Esophagus muscularis mucosa (tissue), 4 donors: Measurements from ENCODE around the gene OAS3. TPM values are rescaled to one million over a fixed set of nuclear protein-coding genes. Genes with fewer than 3 reads are reported as not detected.

ENCODE experiments used
- DNase-seq: peaks from one replicate; pipeline ENCODE4 v3.0.0-alpha.2; 2017; ENCODE audit errors: extremely low spot score
- H3K27ac ChIP-seq, 4 donors: fragments of 200-600 bp; sonication (generic); replicated peaks in 1 of 4; 1 replicate in 3 of 4; 2 replicates in 1 of 4; pipeline ENCODE4 v1.5.1; 2016 to 2019; ENCODE audit warnings: mild to moderate bottlenecking in 1 of 4
- H3K27me3 ChIP-seq, 4 donors: fragments of 200-600 bp; sonication (generic); one replicate each; pipeline versions ENCODE4 v1.5.1 to v1.6.0; 2016 to 2019
- H3K36me3 ChIP-seq, 4 donors: fragments of 200-600 bp; sonication (generic); one replicate each; pipeline ENCODE4 v1.5.1; 2016 to 2019
- H3K4me1 ChIP-seq, 4 donors: fragments of 200-600 bp; sonication (generic); one replicate each; pipeline ENCODE4 v1.5.1; 2016 to 2019
- H3K4me3 ChIP-seq, 4 donors: fragments of 200-600 bp; sonication (generic); 1 replicate in 2 of 4; 2 replicates in 2 of 4; pipeline ENCODE4 v1.5.1; 2016 to 2019; ENCODE audit warnings: mild to moderate bottlenecking in 4 of 4, moderate library complexity in 1 of 4
- H3K9me3 ChIP-seq, 4 donors: fragments of 200-600 bp; sonication (generic); 1 replicate in 3 of 4; 2 replicates in 1 of 4; pipeline ENCODE4 v1.5.1; 2016 to 2019
- CTCF ChIP-seq, 3 experiments: fragments of 200-600 bp in 2 of 3; fragments of 450-650 bp in 1 of 3; sonication (generic) in 2 of 3; IDR thresholded peaks; one replicate each; pipeline ENCODE4 v1.5.1; 2017 to 2019; ENCODE audit warnings: antibody characterized with exemption in 3 of 3, mild to moderate bottlenecking in 2 of 3, moderate library complexity in 1 of 3
- EP300 ChIP-seq: sonication (generic); formaldehyde crosslinking; IDR thresholded peaks from one replicate; pipeline ENCODE4 v1.6.1; 2017; ENCODE audit warnings: antibody characterized with exemption
- POLR2A ChIP-seq: fragments of 450-650 bp; IDR thresholded peaks from one replicate; pipeline ENCODE4 v1.6.1; 2017; ENCODE audit warnings: antibody characterized with exemption, moderate library complexity, mild to moderate bottlenecking, low read depth
- POLR2AphosphoS5 ChIP-seq, 2 donors: sonication (generic); formaldehyde crosslinking; IDR thresholded peaks; one replicate each; pipeline ENCODE4 v1.6.1; 2017; ENCODE audit warnings: antibody characterized with exemption in 2 of 2
- WGBS: methylation state at CpG from one replicate; pipeline ENCODE4 v1.1.5; 2018; 5-methylcytosine and 5-hydroxymethylcytosine counted together
- intact Hi-C: fragments of 100-400 bp; cut with DNase I; formaldehyde crosslinking; loops from one replicate; pipeline ENCODE4 v1.15.1; 2023
- total RNA-seq, 4 donors: library from RNA; depleted of rRNA; stranded (reverse); fragments of >200 nt; gene quantifications; one replicate each; pipeline versions ENCODE4 v1.1.0 to v1.2.1, GENCODE V29; 2016

OAS3 gene
- total RNA-seq, 4 donors from 2014 or later = 6.0 to 9.6 (median 9.2) TPM

- no peak for DNase-seq
- no peak for TF ChIP-seq CTCF (IDR thresholded peaks at IDR 0.05)
- no peak for TF ChIP-seq POLR2A
- no peaks in the 10 kb centered on the region for H3K4me1 ChIP-seq
- intact Hi-C loops = no loop called here
- no peaks in the 10 kb centered on the region for H3K27me3 ChIP-seq
- 50% methylated on average over 1 of the region's 1 CpG for WGBS
- H3K4me3 ChIP-seq = no peak overlapping the region
- peaks cover 0 to 1% (median under 1%) of the 10 kb centered on the region in 4 donors for H3K9me3 ChIP-seq
- peaks cover 0 to 31% (median 18%) of the 10 kb centered on the region in 4 donors for H3K36me3 ChIP-seq
- no peak overlapping the region for H3K27ac ChIP-seq
Observed at GRCh38 chr12:112989806-112990205, 51.5 kb downstream of the OAS3 start.

- Histone ChIP-seq H3K27ac (no peak overlapping the region), H3K36me3 (peaks cover 0 to 50% (median 27%) of the 10 kb centered on the region in 4 donors), H3K4me1 (no peaks in the 10 kb centered on the region), H3K27me3 (peaks cover 0 to 5% (median 0%) of the 10 kb centered on the region in 4 donors), H3K9me3 (peaks cover 0 to 5% (median 0%) of the 10 kb centered on the region in 4 donors), H3K4me3 (no peak overlapping the region)
- WGBS = 5% methylated on average over 2 of the region's 2 CpGs
- DNase-seq = no peak
- intact Hi-C loops = no loop called here
- TF ChIP-seq CTCF (IDR thresholded peaks at IDR 0.05) = peak; percentile 47 to 88 (median 59)
- TF ChIP-seq POLR2A = no peak
Observed at GRCh38 chr12:112992541-112993398, 54.5 kb downstream of the OAS3 start.

GRCh38 chr12:112995008-112995407, 56.7 kb downstream of the OAS3 start:
- Histone ChIP-seq H3K36me3 (peaks cover 0 to 48% (median 25%) of the 10 kb centered on the region in 4 donors), H3K4me1 (no peaks in the 10 kb centered on the region), H3K4me3 (no peak overlapping the region), H3K9me3 (peaks cover 0 to 13% (median 2%) of the 10 kb centered on the region in 4 donors), H3K27me3 (peaks cover 0 to 7% (median 0%) of the 10 kb centered on the region in 4 donors), H3K27ac (no peak overlapping the region)
- intact Hi-C loops = no loop called here
- WGBS = 74% methylated on average over 5 of the region's 5 CpGs
- DNase-seq = no peak
- no peak for TF ChIP-seq POLR2A
- TF ChIP-seq EP300 = no peak
- no peak for TF ChIP-seq CTCF (IDR thresholded peaks at IDR 0.05)
- TF ChIP-seq POLR2AphosphoS5 (IDR thresholded peaks at IDR 0.05) = no peak

- H3K36me3 ChIP-seq = peaks cover 0 to 52% (median 26%) of the 10 kb centered on the region in 4 donors
- no peaks in the 10 kb centered on the region for H3K4me1 ChIP-seq
- intact Hi-C loops = no loop called here
- H3K4me3 ChIP-seq = no peak overlapping the region
- H3K27ac ChIP-seq = no peak overlapping the region
- peaks cover 0 to 7% (median 0%) of the 10 kb centered on the region in 4 donors for H3K27me3 ChIP-seq
- whole genome bisulfite sequencing = 84% methylated on average over 8 of the region's 8 CpGs
- TF ChIP-seq CTCF (IDR thresholded peaks at IDR 0.05) (no peak), EP300 (no peak), POLR2A (no peak), POLR2AphosphoS5 (IDR thresholded peaks at IDR 0.05) (no peak)
- DNase-seq = no peak
- H3K9me3 ChIP-seq = peaks cover 0 to 13% (median 2%) of the 10 kb centered on the region in 4 donors
Observed at GRCh38 chr12:112996501-112996900, 58.2 kb downstream of the OAS3 start.
